Osteocyte (in vitro differentiated cells): Measurements from ENCODE around the gene SCLY. TPM values are rescaled to one million over a fixed set of nuclear protein-coding genes. Genes with fewer than 3 reads are reported as not detected.

Source experiments
- DNase-seq: peaks from one replicate; pipeline ENCODE4 v3.0.0; 2021; ENCODE audit warnings: mixed read lengths; ENCODE audit not compliant: unreplicated experiment; ENCODE audit errors: extremely low spot score
- H3K27ac Mint-ChIP-seq: one replicate; pipeline ENCODE4 v1.8.0; 2021; ENCODE audit warnings: mild to moderate bottlenecking, mixed read lengths; ENCODE audit not compliant: unreplicated experiment
- H3K27me3 Mint-ChIP-seq: one replicate; pipeline ENCODE4 v1.8.0; 2021; ENCODE audit warnings: mixed read lengths; ENCODE audit not compliant: unreplicated experiment
- H3K36me3 Mint-ChIP-seq: one replicate; pipeline ENCODE4 v1.8.0; 2021; ENCODE audit warnings: mixed read lengths; ENCODE audit not compliant: unreplicated experiment
- H3K4me1 Mint-ChIP-seq: one replicate; pipeline ENCODE4 v1.8.0; 2021; ENCODE audit warnings: mixed read lengths; ENCODE audit not compliant: unreplicated experiment
- H3K4me3 Mint-ChIP-seq: one replicate; pipeline ENCODE4 v1.8.0; 2021; ENCODE audit warnings: mild to moderate bottlenecking, moderate library complexity, mixed read lengths; ENCODE audit not compliant: unreplicated experiment
- H3K9me3 Mint-ChIP-seq: one replicate; pipeline ENCODE4 v1.8.0; 2021; ENCODE audit warnings: mixed read lengths; ENCODE audit not compliant: unreplicated experiment
- total RNA-seq: library from RNA; stranded (reverse); gene quantifications from 2 replicates; pipeline ENCODE4 v1.2.1, GENCODE V29; 2021
- TF ChIP-seq, protein P1 (sequence below): fragments of 200-600 bp; sonication (generic); IDR thresholded peaks from 2 replicates; pipeline ENCODE4 v1.5.0; 2021; ENCODE audit warnings: antibody characterized with exemption, mild to moderate bottlenecking, moderate library complexity

SCLY gene
- total RNA-seq, 1 donor from 2014 or later = 22.1 TPM

DNA sequence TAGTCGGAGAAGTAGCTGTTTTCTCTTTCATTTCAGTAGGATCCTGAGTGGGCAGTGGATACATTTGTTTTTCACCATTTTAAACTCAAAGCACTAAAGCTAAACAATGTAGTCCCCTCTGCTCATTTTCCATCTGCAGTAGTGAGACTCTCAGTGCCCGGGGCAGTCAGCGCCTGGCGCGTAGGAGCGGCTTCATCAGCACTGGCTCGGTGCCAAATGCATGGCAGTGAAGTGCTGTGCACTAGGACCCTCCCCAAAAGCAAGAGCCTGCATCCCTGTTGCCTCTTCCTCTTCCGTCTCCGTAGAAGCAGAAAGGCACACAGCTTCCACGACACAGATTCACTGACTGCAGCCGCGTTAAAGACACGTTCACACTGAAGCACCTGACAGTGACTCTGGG is 20.3 kb downstream of the SCLY start:
- H3K27ac Mint-ChIP-seq = no peak overlapping the region
- DNase-seq = peak; percentile 82
- H3K4me1 Mint-ChIP-seq = peaks cover 2% of the 10 kb centered on the region
- peaks cover 64% of the 10 kb centered on the region for H3K36me3 Mint-ChIP-seq
- peaks cover 14% of the 10 kb centered on the region for H3K9me3 Mint-ChIP-seq
- no peak overlapping the region for H3K4me3 Mint-ChIP-seq
- H3K27me3 Mint-ChIP-seq = no peaks in the 10 kb centered on the region
- TF ChIP-seq, protein P1, sequence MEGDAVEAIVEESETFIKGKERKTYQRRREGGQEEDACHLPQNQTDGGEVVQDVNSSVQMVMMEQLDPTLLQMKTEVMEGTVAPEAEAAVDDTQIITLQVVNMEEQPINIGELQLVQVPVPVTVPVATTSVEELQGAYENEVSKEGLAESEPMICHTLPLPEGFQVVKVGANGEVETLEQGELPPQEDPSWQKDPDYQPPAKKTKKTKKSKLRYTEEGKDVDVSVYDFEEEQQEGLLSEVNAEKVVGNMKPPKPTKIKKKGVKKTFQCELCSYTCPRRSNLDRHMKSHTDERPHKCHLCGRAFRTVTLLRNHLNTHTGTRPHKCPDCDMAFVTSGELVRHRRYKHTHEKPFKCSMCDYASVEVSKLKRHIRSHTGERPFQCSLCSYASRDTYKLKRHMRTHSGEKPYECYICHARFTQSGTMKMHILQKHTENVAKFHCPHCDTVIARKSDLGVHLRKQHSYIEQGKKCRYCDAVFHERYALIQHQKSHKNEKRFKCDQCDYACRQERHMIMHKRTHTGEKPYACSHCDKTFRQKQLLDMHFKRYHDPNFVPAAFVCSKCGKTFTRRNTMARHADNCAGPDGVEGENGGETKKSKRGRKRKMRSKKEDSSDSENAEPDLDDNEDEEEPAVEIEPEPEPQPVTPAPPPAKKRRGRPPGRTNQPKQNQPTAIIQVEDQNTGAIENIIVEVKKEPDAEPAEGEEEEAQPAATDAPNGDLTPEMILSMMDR = no peak

DNA sequence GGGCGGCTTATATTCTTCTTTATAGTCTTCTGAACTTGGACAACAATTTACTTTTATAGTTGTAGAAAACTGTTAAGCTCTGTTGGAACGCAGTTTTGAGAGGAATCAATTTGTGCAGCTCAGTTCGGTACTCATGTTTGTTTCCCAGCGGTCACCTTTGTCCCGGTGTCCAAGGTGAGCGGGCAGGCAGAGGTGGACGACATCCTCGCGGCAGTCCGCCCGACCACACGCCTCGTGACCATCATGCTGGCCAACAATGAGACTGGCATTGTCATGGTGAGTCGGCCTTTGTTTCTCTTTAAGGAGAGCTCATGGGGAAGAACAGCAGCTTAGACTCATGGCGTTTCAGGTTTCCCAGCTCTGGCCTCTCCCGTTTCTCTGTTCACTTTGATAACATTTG is 20.8 kb downstream of the SCLY start:
- H3K27me3 Mint-ChIP-seq = no peaks in the 10 kb centered on the region
- peak; percentile 67 for DNase-seq
- H3K36me3 Mint-ChIP-seq = peaks cover 62% of the 10 kb centered on the region
- peaks cover 2% of the 10 kb centered on the region for H3K4me1 Mint-ChIP-seq
- no peak overlapping the region for H3K27ac Mint-ChIP-seq
- TF ChIP-seq, protein P1 = no peak
- H3K4me3 Mint-ChIP-seq = no peak overlapping the region
- H3K9me3 Mint-ChIP-seq = peaks cover 14% of the 10 kb centered on the region

DNA sequence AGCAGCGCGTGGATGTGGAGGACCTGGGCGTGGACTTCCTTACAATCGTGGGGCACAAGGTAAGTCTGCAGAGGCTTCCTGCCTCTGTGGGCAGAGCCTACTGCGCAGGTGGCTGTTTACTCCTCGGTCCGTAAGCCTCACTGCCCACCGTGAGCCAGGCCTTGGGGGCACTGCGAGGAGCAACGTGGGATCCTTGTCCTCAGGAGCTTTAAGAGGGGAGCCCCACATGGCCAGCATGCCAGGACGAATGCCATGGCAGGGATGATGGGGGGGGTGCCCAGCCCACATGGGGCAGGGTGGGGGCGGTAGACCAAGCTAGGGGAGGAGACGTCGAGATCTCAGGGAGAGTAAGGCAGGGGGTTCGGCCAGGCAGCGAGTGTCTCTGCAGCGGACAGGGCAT is 21.4 kb downstream of the SCLY start:
- H3K36me3 Mint-ChIP-seq = peaks cover 56% of the 10 kb centered on the region
- H3K4me3 Mint-ChIP-seq = no peak overlapping the region
- TF ChIP-seq, protein P1 = no peak
- H3K27ac Mint-ChIP-seq = no peak overlapping the region
- peaks cover 10% of the 10 kb centered on the region for H3K9me3 Mint-ChIP-seq
- peak; percentile 79 for DNase-seq
- H3K4me1 Mint-ChIP-seq = peaks cover 2% of the 10 kb centered on the region
- no peaks in the 10 kb centered on the region for H3K27me3 Mint-ChIP-seq

DNA sequence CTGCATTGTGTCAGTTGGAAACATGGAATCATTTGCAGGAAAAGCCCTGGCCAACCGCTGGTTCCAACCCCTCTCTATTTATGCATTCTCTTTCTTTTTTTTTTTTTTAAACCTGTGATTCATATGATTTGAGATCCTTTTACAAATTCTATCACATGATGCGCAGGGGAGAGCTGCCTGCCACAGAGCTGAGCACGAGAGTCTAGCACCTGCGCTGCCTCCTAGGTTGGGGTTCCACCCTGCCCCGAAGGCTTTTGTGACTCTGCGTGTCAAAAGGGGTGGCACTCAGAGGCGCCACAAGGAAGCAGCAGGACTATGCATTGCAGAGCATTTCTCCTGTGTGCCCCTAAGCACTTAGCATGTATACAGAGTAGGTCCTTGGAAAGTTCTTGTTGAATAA is 22.0 kb downstream of the SCLY start:
- H3K36me3 Mint-ChIP-seq = peaks cover 52% of the 10 kb centered on the region
- no peak overlapping the region for H3K4me3 Mint-ChIP-seq
- no peaks in the 10 kb centered on the region for H3K27me3 Mint-ChIP-seq
- H3K9me3 Mint-ChIP-seq = peaks cover 10% of the 10 kb centered on the region
- H3K27ac Mint-ChIP-seq = no peak overlapping the region
- H3K4me1 Mint-ChIP-seq = peaks cover 2% of the 10 kb centered on the region
- TF ChIP-seq, protein P1 = no peak
- peak; percentile 49 for DNase-seq

DNA sequence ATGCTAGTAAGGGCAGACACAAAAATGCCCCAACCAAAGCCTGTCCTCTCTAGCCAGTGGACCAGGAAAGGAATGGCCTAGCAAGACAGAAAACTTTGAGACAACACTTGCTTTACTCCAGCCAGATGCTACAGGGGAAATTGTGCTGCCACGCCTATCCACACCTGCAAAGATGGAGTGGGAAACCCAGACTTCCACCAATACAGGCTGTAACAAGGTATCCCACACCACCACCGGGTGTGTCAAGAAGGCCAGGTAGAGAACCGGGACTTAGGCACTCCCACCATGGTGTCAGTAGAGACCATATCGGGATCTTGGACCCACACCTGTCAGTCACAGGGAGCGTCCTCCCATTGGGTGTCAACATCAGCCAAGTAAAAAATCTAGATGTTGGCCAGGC is 23.1 kb downstream of the SCLY start:
- H3K27me3 Mint-ChIP-seq = no peaks in the 10 kb centered on the region
- H3K9me3 Mint-ChIP-seq = peaks cover 10% of the 10 kb centered on the region
- peaks cover 47% of the 10 kb centered on the region for H3K36me3 Mint-ChIP-seq
- peaks cover 2% of the 10 kb centered on the region for H3K4me1 Mint-ChIP-seq
- peak; percentile 62 for DNase-seq
- H3K4me3 Mint-ChIP-seq = no peak overlapping the region
- no peak overlapping the region for H3K27ac Mint-ChIP-seq
- TF ChIP-seq, protein P1 = no peak
